ENCODE results near the gene PATL2. TPM values are rescaled to one million over a fixed set of nuclear protein-coding genes. Genes with fewer than 3 reads are reported as not detected.
A peak's percentile ranks its signal among the peaks of the same experiment; 100 is the strongest.
"Not testable (repeated sequence)": the region's sequence is repeated elsewhere in the genome, so short reads cannot be mapped to it uniquely, and the experiment has no call there.

Gene PATL2
- total and polyA plus RNA-seq, 3 experiments from 2014 or later, result 7.7 to 19.8 (median 9.1) TPM

GRCh38 chr15:44700676-44701075 lies 10.4 kb downstream of the PATL2 start:
- DNase-seq; H3K9me3 ChIP-seq (ENCODE audit: low read length); H3K27ac ChIP-seq (ENCODE audit: low read depth, low read length); H3K4me1 ChIP-seq (ENCODE audit: insufficient read depth, low read length); H3K4me3 Mint-ChIP-seq; H3K4me3 ChIP-seq (ENCODE audit: low read length); POLR2A ChIA-PET; H3K27me3 ChIP-seq (ENCODE audit: insufficient read depth, low read length, poor library complexity, severe bottlenecking); H3K27me3 Mint-ChIP-seq; H3K36me3 ChIP-seq (ENCODE audit: insufficient read depth, low read length): not testable (repeated sequence)
- H3K36me3 Mint-ChIP-seq, result peaks cover 4 to 49% (median 4%) of the 10 kb centered on the region in 3 donors
- H3K9me3 Mint-ChIP-seq, result peaks cover 11 to 20% (median 14%) of the 10 kb centered on the region in 5 donors
- H3K4me1 Mint-ChIP-seq, result peaks cover 27 to 32% (median 28%) of the 10 kb centered on the region in 3 donors
- CTCF ChIA-PET, result interaction anchor here (1.5 kb wide), 1 partner anchor 37 kb away, joined by 3 read pairs; the partner anchor contains the start of gene SPG11
- H3K27ac Mint-ChIP-seq, result peak overlapping the region in 1 of 8 donors; percentile 37

DNA sequence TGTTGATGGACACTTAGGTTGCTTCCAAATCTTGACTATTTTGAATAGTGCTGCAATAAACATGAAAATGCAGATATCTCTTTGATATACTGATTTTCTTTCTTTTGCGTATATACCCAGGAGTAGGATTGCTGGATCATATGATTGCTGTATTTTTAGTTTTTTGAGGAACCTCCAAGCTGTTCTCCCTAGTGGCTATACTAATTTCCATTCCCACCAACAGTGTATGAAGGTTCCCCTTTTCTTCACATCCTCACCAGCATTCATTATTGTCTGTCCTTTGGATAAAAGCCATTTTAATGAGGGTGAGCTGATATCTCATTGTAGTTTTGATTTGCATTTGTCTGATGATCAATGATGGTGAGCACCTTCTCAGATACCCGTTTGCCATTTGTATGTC lies 12.5 kb downstream of the PATL2 start:
- no peaks in the 10 kb centered on the region for H3K27me3 Mint-ChIP-seq
- peaks cover 10 to 17% (median 12%) of the 10 kb centered on the region in 5 donors for H3K9me3 Mint-ChIP-seq
- ChIA-PET POLR2A (interaction anchor here (0.7 to 2.9 kb wide), 2 partner anchors 12 to 14 kb away, joined by 3 to 10 read pairs; partner anchors contain the start of genes B2M and PATL2), CTCF (interaction anchor here (1.2 to 2.0 kb wide), 3 partner anchors 12 to 35 kb away, joined by 3 to 9 read pairs (median 3); partner anchors contain the start of gene SPG11)
- H3K4me1 ChIP-seq (ENCODE audit: insufficient read depth, low read length), result no peaks in the 10 kb centered on the region
- H3K4me3 ChIP-seq (ENCODE audit: low read length), result no peak overlapping the region
- no peak overlapping the region for H3K27ac ChIP-seq (ENCODE audit: low read depth, low read length)
- H3K27me3 ChIP-seq (ENCODE audit: insufficient read depth, low read length, poor library complexity, severe bottlenecking), result no peaks in the 10 kb centered on the region
- peaks cover 34 to 44% (median 38%) of the 10 kb centered on the region in 3 donors for H3K4me1 Mint-ChIP-seq
- H3K9me3 ChIP-seq (ENCODE audit: low read length), result no peaks in the 10 kb centered on the region
- no peak overlapping the region for H3K4me3 Mint-ChIP-seq
- no peak for DNase-seq
- peak overlapping the region in 2 of 8 donors; percentile 2 to 14 for H3K27ac Mint-ChIP-seq
- H3K36me3 ChIP-seq (ENCODE audit: insufficient read depth, low read length), result no peaks in the 10 kb centered on the region
- peaks cover 2 to 41% (median 3%) of the 10 kb centered on the region in 3 donors for H3K36me3 Mint-ChIP-seq

DNA sequence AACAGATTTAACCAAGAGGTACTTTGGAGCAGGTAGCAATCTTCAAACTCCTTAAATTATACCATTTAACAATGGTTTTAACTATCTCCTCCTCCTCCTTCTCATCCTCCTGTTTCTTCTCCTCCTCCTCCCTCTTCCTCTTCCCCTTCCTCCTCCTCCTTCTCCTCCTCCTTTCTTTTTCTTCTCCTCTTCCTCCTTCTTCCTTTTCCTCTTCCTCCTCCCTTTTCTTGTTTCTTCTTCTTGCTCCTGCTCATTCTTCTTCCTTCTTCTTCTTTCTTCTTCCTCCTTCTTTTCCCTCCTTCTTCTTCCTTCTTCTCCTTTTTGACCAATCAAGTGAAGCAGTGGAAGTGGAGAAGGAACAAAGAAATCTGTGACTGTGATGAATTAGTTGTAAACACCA lies 14.1 kb downstream of the PATL2 start:
- H3K27ac ChIP-seq (ENCODE audit: low read depth, low read length), result no peak overlapping the region
- H3K36me3 ChIP-seq (ENCODE audit: insufficient read depth, low read length), result no peaks in the 10 kb centered on the region
- no peak overlapping the region for H3K4me3 Mint-ChIP-seq
- H3K27ac Mint-ChIP-seq, result peak overlapping the region in 5 of 8 donors; percentile 38 to 73 (median 66)
- H3K9me3 Mint-ChIP-seq, result peaks cover under 1 to 11% (median 8%) of the 10 kb centered on the region in 5 donors
- H3K9me3 ChIP-seq (ENCODE audit: low read length), result no peaks in the 10 kb centered on the region
- no peaks in the 10 kb centered on the region for H3K27me3 ChIP-seq (ENCODE audit: insufficient read depth, low read length, poor library complexity, severe bottlenecking)
- ChIA-PET POLR2A (interaction anchor here (2.9 kb wide), 1 partner anchor 14 kb away, joined by 10 read pairs; the partner anchor contains the start of genes B2M and PATL2), CTCF (interaction anchor here (0.9 to 2.6 kb wide), 3 partner anchors 14 to 34 kb away, joined by 3 to 15 read pairs (median 9); partner anchors contain the start of genes B2M, PATL2 and SPG11)
- H3K4me3 ChIP-seq (ENCODE audit: low read length), result no peak overlapping the region
- H3K4me1 ChIP-seq (ENCODE audit: insufficient read depth, low read length), result no peaks in the 10 kb centered on the region
- H3K36me3 Mint-ChIP-seq, result peaks cover 0 to 24% (median 0%) of the 10 kb centered on the region in 3 donors
- H3K4me1 Mint-ChIP-seq, result peaks cover 31 to 55% (median 42%) of the 10 kb centered on the region in 3 donors
- no peak for DNase-seq
- no peaks in the 10 kb centered on the region for H3K27me3 Mint-ChIP-seq

DNA sequence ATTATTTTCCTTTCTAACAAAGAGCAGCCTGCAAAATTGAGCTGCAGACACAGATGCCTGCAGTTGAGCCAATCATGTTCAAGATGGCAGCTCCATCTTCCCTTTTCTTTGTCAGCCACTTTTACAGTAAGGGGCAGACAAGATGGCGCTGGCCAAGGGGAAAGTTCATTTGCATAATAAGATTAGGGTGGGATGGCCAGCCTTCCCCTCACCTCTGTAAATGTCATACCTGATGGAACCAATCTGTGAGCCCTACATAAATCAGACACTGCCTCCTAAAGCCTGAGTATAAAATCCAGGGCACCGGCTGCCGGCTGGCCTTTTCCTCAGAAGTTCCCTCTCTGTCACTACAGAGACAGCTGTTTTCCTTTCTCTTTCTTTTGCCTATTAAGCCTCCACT lies 15.8 kb downstream of the PATL2 start:
- Mint-ChIP-seq H3K9me3 (peaks cover 0 to 3% (median 0%) of the 10 kb centered on the region in 5 donors), H3K4me3 (no peak overlapping the region), H3K27me3 (no peaks in the 10 kb centered on the region), H3K27ac (peak overlapping the region in 5 of 8 donors; percentile 0 to 96 (median 43)), H3K36me3 (peaks cover 0 to 11% (median 0%) of the 10 kb centered on the region in 3 donors), H3K4me1 (peaks cover 25 to 58% (median 46%) of the 10 kb centered on the region in 3 donors)
- CTCF ChIA-PET, result interaction anchor here (1.3 to 2.6 kb wide), 3 partner anchors 15 to 32 kb away, joined by 5 to 15 read pairs (median 7); partner anchors contain the start of genes B2M, PATL2 and SPG11
- Histone ChIP-seq H3K36me3 (ENCODE audit: insufficient read depth, low read length) (no peaks in the 10 kb centered on the region), H3K9me3 (ENCODE audit: low read length) (no peaks in the 10 kb centered on the region), H3K27me3 (ENCODE audit: insufficient read depth, low read length, poor library complexity, severe bottlenecking) (no peaks in the 10 kb centered on the region), H3K4me1 (ENCODE audit: insufficient read depth, low read length) (peaks cover 5% of the 10 kb centered on the region), H3K27ac (ENCODE audit: low read depth, low read length) (no peak overlapping the region), H3K4me3 (ENCODE audit: low read length) (no peak overlapping the region)
- DNase-seq, result no peak
- POLR2A ChIA-PET, result interaction anchor here (1.1 to 1.2 kb wide), 2 partner anchors 15 to 32 kb away, joined by 3 to 5 read pairs; partner anchors contain the start of genes B2M, PATL2 and SPG11

- POLR2A ChIA-PET, result interaction anchor here (0.6 to 1.1 kb wide), 4 partner anchors 11 to 83 kb away, joined by 3 to 5 read pairs (median 4); partner anchors contain the start of genes B2M and PATL2
- CTCF ChIA-PET, result interaction anchor here (1.0 to 2.6 kb wide), 3 partner anchors 17 to 31 kb away, joined by 5 to 15 read pairs (median 5); partner anchors contain the start of genes B2M, PATL2 and SPG11
- H3K9me3 ChIP-seq (ENCODE audit: low read length), result no peaks in the 10 kb centered on the region
Observed at GRCh38 chr15:44694416-44694815, 16.7 kb downstream of the PATL2 start.

GRCh38 chr15:44692659-44693058 lies 18.5 kb downstream of the PATL2 start:
- H3K4me3 ChIP-seq (ENCODE audit: low read length), result no peak overlapping the region
- Mint-ChIP-seq H3K36me3 (peaks cover 6 to 17% (median 11%) of the 10 kb centered on the region in 3 donors), H3K9me3 (peaks cover 3 to 16% (median 13%) of the 10 kb centered on the region in 5 donors), H3K27me3 (no peaks in the 10 kb centered on the region), H3K4me3 (no peak overlapping the region), H3K4me1 (peaks cover 34 to 66% (median 55%) of the 10 kb centered on the region in 3 donors), H3K27ac (peak overlapping the region in 4 of 8 donors; percentile 17 to 81 (median 32))
- H3K36me3 ChIP-seq (ENCODE audit: insufficient read depth, low read length), result no peaks in the 10 kb centered on the region
- H3K9me3 ChIP-seq (ENCODE audit: low read length), result no peaks in the 10 kb centered on the region
- H3K27ac ChIP-seq (ENCODE audit: low read depth, low read length), result no peak overlapping the region
- no peaks in the 10 kb centered on the region for H3K27me3 ChIP-seq (ENCODE audit: insufficient read depth, low read length, poor library complexity, severe bottlenecking)
- ChIA-PET CTCF (interaction anchor here (1.1 to 5.4 kb wide), 4 partner anchors 13 to 29 kb away, joined by 3 to 43 read pairs (median 15); partner anchors contain the start of genes B2M, PATL2 and SPG11), POLR2A (interaction anchor here (0.8 to 3.5 kb wide), 2 partner anchors 18 to 29 kb away, joined by 3 to 17 read pairs; partner anchors contain the start of genes B2M, PATL2 and SPG11)
- H3K4me1 ChIP-seq (ENCODE audit: insufficient read depth, low read length), result peaks cover 9% of the 10 kb centered on the region
- DNase-seq, result no peak

More at GRCh38 chr15:44694416-44694815, 16.7 kb downstream of the PATL2 start:
- peaks cover 26 to 56% (median 48%) of the 10 kb centered on the region in 3 donors for H3K4me1 Mint-ChIP-seq
- Histone ChIP-seq H3K4me1 (ENCODE audit: insufficient read depth, low read length) (peaks cover 9% of the 10 kb centered on the region), H3K27me3 (ENCODE audit: insufficient read depth, low read length, poor library complexity, severe bottlenecking) (no peaks in the 10 kb centered on the region), H3K4me3 (ENCODE audit: low read length) (no peak overlapping the region), H3K36me3 (ENCODE audit: insufficient read depth, low read length) (no peaks in the 10 kb centered on the region), H3K27ac (ENCODE audit: low read depth, low read length) (no peak overlapping the region)
- H3K27ac Mint-ChIP-seq, result peak overlapping the region in 6 of 8 donors; percentile 3 to 82 (median 51)
- peaks cover 0 to 5% (median under 1%) of the 10 kb centered on the region in 5 donors for H3K9me3 Mint-ChIP-seq
- peak overlapping the region in 1 of 7 donors; percentile 57 for H3K4me3 Mint-ChIP-seq
- H3K36me3 Mint-ChIP-seq, result peaks cover 0 to 6% (median 0%) of the 10 kb centered on the region in 3 donors
- no peaks in the 10 kb centered on the region for H3K27me3 Mint-ChIP-seq
- DNase-seq, result no peak

DNA sequence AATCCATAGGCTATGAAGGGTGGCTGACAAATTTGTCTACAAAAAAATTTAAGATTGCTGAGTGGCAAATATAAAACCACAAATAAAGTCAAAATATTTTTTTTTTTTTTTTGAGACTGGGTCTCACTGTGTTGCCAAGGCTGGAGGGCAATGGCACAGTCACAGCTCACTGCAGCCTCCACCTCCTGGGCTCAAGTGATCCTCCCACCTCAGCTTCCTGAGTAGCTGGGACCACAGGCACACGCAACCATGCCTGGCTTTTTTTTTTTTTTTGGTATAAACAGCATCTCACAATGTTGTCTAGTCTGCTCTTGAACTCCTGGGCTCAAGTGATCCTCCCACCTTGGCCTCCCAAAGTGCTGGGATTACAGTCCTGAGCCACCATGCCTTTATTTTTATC lies 20.9 kb downstream of the PATL2 start:
- peaks cover 13 to 36% (median 25%) of the 10 kb centered on the region in 3 donors for H3K36me3 Mint-ChIP-seq

More for the DNA sequence above, 20.9 kb downstream of the PATL2 start:
- Mint-ChIP-seq H3K4me1 (peaks cover 45 to 73% (median 59%) of the 10 kb centered on the region in 3 donors), H3K4me3 (peak overlapping the region in 1 of 7 donors; percentile 12), H3K9me3 (peaks cover 3 to 37% (median 35%) of the 10 kb centered on the region in 5 donors), H3K27ac (peak overlapping the region in 2 of 8 donors; percentile 68 to 78)
- H3K27me3 Mint-ChIP-seq; H3K9me3 ChIP-seq (ENCODE audit: low read length); H3K27ac ChIP-seq (ENCODE audit: low read depth, low read length); H3K4me1 ChIP-seq (ENCODE audit: insufficient read depth, low read length); H3K36me3 ChIP-seq (ENCODE audit: insufficient read depth, low read length); H3K4me3 ChIP-seq (ENCODE audit: low read length); H3K27me3 ChIP-seq (ENCODE audit: insufficient read depth, low read length, poor library complexity, severe bottlenecking): not testable (repeated sequence)
- ChIA-PET POLR2A (interaction anchor here (0.7 to 3.5 kb wide), 7 partner anchors 13 to 45 kb away, joined by 4 to 17 read pairs (median 5); partner anchors contain the start of genes B2M, PATL2 and SPG11), CTCF (interaction anchor here (0.8 to 5.4 kb wide), 8 partner anchors 8 to 71 kb away, joined by 3 to 43 read pairs (median 6); partner anchors contain the start of genes B2M, PATL2 and SPG11)
- DNase-seq, result peak in 1 of 5 donors; percentile 50

Data from CD8-positive, alpha-beta memory T cell (primary cell).